Lower lobe of right lung (tissue), 2 donors: ENCODE data around the gene SOX6. TPM values are rescaled to one million over a fixed set of nuclear protein-coding genes. Genes with fewer than 3 reads are reported as not detected.

Source experiments
- ATAC-seq, 2 donors: fragments of 200-7000 bp; cut with Tn5 transposase; one replicate each; pipeline ENCODE4 v1.9.1; 2020 to 2022; ENCODE audit warnings: mild to moderate bottlenecking in 2 of 2, moderate library complexity in 2 of 2
- DNase-seq: peaks from one replicate; pipeline ENCODE4 v3.0.0-alpha.2; 2020
- H3K27ac ChIP-seq: fragments of 200-600 bp; one replicate; pipeline ENCODE4 v1.8.0; 2022
- H3K27me3 ChIP-seq: fragments of 200-600 bp; one replicate; pipeline ENCODE4 v1.8.0; 2022; ENCODE audit warnings: low read depth
- H3K36me3 ChIP-seq: fragments of 200-600 bp; one replicate; pipeline ENCODE4 v1.8.0; 2022; ENCODE audit warnings: mild to moderate bottlenecking
- H3K4me1 ChIP-seq: fragments of 200-600 bp; one replicate; pipeline ENCODE4 v1.8.0; 2022
- H3K4me3 ChIP-seq: fragments of 200-600 bp; one replicate; pipeline ENCODE4 v1.8.0; 2022; ENCODE audit warnings: mild to moderate bottlenecking
- H3K9me3 ChIP-seq: fragments of 200-600 bp; one replicate; pipeline ENCODE4 v1.8.0; 2022
- intact Hi-C: fragments of 100-400 bp; cut with DNase I; formaldehyde crosslinking; loops from one replicate; pipeline ENCODE4 v1.11.0; 2022
- total RNA-seq: library from RNA; stranded (reverse); fragmentation: NEBNext Ultra II Directional; extraction: Animal tissue kit (Norgen Biotek cat#: 25700); gene quantifications from one replicate; pipeline ENCODE4 v1.2.1, GENCODE V29; 2021
- TF ChIP-seq, protein P1 (sequence below): fragments of 200-600 bp; IDR thresholded peaks from one replicate; pipeline ENCODE4 v1.8.0; 2022; ENCODE audit warnings: antibody characterized with exemption, mild to moderate bottlenecking
- donor health status: DM: no; HTN: yes; CAD: no; lungs with severe emphysema.

Gene SOX6
- total RNA-seq, 1 donor from 2014 or later: 4.8 TPM

DNA sequence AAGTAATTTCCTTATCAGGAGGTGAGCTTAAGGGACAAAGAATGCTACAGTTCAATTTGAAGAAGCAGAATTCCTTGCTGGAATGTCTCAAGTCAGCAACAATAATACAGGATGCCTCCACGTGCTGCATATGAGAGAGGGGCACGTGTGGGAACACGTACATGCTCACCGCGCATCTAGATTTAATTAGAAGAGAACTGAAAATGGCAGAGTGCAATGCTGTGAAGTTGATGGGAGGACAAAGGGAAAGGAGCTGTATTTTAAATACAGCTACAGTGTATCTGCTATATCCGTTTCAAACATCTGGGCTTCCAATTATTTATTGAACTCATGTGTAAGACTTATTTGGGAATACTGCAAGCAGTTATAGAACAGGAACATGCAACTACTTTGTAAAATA, 328.7 kb downstream of the SOX6 start:
- ATAC-seq: no peak

GRCh38 chr11:16026849-16027248, 329.5 kb downstream of the SOX6 start:
- Histone ChIP-seq H3K36me3 (no peaks in the 10 kb centered on the region), H3K4me3 (no peak overlapping the region), H3K27me3 (no peaks in the 10 kb centered on the region), H3K4me1 (no peaks in the 10 kb centered on the region), H3K9me3 (no peaks in the 10 kb centered on the region), H3K27ac (no peak overlapping the region)
- ATAC-seq: no peak
- no peak for DNase-seq
- TF ChIP-seq, protein P1, sequence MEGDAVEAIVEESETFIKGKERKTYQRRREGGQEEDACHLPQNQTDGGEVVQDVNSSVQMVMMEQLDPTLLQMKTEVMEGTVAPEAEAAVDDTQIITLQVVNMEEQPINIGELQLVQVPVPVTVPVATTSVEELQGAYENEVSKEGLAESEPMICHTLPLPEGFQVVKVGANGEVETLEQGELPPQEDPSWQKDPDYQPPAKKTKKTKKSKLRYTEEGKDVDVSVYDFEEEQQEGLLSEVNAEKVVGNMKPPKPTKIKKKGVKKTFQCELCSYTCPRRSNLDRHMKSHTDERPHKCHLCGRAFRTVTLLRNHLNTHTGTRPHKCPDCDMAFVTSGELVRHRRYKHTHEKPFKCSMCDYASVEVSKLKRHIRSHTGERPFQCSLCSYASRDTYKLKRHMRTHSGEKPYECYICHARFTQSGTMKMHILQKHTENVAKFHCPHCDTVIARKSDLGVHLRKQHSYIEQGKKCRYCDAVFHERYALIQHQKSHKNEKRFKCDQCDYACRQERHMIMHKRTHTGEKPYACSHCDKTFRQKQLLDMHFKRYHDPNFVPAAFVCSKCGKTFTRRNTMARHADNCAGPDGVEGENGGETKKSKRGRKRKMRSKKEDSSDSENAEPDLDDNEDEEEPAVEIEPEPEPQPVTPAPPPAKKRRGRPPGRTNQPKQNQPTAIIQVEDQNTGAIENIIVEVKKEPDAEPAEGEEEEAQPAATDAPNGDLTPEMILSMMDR: no peak
- intact Hi-C loops: no loop called here

More for the DNA sequence above, 328.7 kb downstream of the SOX6 start:
- Histone ChIP-seq H3K36me3 (no peaks in the 10 kb centered on the region), H3K27ac (no peak overlapping the region), H3K27me3 (no peaks in the 10 kb centered on the region), H3K4me3 (no peak overlapping the region), H3K4me1 (no peaks in the 10 kb centered on the region), H3K9me3 (no peaks in the 10 kb centered on the region)
- TF ChIP-seq, protein P1: no peak
- DNase-seq: no peak
- intact Hi-C loops: no loop called here

- Histone ChIP-seq H3K36me3 (no peaks in the 10 kb centered on the region), H3K9me3 (no peaks in the 10 kb centered on the region), H3K27me3 (no peaks in the 10 kb centered on the region), H3K27ac (no peak overlapping the region), H3K4me3 (no peak overlapping the region), H3K4me1 (no peaks in the 10 kb centered on the region)
- ATAC-seq (no peak), DNase-seq (no peak)
- intact Hi-C loops: no loop called here
- TF ChIP-seq, protein P1: no peak
Measured at GRCh38 chr11:16018931-16019330, 337.4 kb downstream of the SOX6 start.

GRCh38 chr11:16016468-16016829, 339.9 kb downstream of the SOX6 start:
- H3K4me3 ChIP-seq: no peak overlapping the region
- TF ChIP-seq, protein P1: no peak
- DNase-seq (no peak), ATAC-seq (no peak)
- H3K27ac ChIP-seq: no peak overlapping the region
- no peaks in the 10 kb centered on the region for H3K9me3 ChIP-seq
- intact Hi-C loops: no loop called here
- H3K27me3 ChIP-seq: no peaks in the 10 kb centered on the region
- no peaks in the 10 kb centered on the region for H3K36me3 ChIP-seq
- no peaks in the 10 kb centered on the region for H3K4me1 ChIP-seq

DNA sequence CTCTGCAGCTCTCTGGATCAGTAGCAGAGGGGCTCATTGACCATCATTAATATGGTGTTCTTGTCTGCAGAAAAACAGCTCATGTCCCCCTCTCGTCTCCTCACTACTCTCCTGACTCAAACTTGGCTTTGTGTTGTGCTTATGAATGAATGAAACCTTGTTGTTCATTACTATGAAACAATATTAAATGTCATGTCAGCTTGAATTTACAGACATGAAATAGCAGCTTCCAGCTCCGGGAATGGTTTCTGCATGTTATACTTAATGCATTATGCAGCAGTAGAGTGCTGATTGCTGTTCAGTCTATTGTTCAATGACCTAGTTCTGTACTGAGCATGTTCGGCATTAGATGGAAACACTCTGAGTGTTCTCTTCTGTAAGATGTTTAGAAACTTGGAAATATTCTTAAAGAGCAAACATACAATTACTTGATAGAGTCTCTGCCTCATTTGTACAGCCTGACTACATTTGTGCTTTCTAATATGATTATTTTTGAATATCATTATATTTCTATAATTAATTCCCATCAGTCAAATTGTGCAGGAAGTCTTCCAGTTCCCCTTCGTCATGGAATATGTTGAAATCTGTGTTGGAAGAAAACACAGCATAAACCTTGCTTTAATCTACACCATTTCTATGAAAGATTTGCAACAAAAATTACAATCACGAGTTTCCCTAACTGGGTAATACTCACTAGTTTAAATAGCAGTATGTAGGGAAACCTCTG, 340.4 kb downstream of the SOX6 start:
- no peak overlapping the region for H3K4me3 ChIP-seq
- no peaks in the 10 kb centered on the region for H3K4me1 ChIP-seq
- intact Hi-C loops: no loop called here
- H3K36me3 ChIP-seq: no peaks in the 10 kb centered on the region
- DNase-seq: no peak
- no peak for ATAC-seq
- no peaks in the 10 kb centered on the region for H3K27me3 ChIP-seq
- H3K27ac ChIP-seq: no peak overlapping the region
- TF ChIP-seq, protein P1: no peak
- no peaks in the 10 kb centered on the region for H3K9me3 ChIP-seq
